Mucosa of rectum (tissue), 2 donors: ENCODE data around the gene EIF3B.
"Not testable (repeated sequence)": the region's sequence is repeated elsewhere in the genome, so short reads cannot be mapped to it uniquely, and the experiment has no call there.

ENCODE experiments used
- H3K27ac ChIP-seq, 2 donors: one replicate each; pipeline ENCODE4 v1.7.0; 2013; ENCODE audit warnings: inconsistent platforms in 2 of 2, low read depth in 2 of 2, low read length in 2 of 2
- H3K27me3 ChIP-seq, 2 donors: one replicate each; pipeline ENCODE4 v1.7.0; 2013; ENCODE audit warnings: low read length in 2 of 2; ENCODE audit not compliant: control insufficient read depth in 2 of 2, insufficient read depth in 2 of 2
- H3K36me3 ChIP-seq, 2 donors: one replicate each; pipeline ENCODE4 v1.7.0; 2013; ENCODE audit warnings: low read length in 2 of 2; ENCODE audit not compliant: control insufficient read depth in 2 of 2, insufficient read depth in 2 of 2
- H3K4me1 ChIP-seq, 2 donors: one replicate each; pipeline ENCODE4 v1.7.0; 2013; ENCODE audit warnings: low read length in 2 of 2, mild to moderate bottlenecking in 1 of 2; ENCODE audit not compliant: control insufficient read depth in 2 of 2, insufficient read depth in 2 of 2
- H3K4me3 ChIP-seq, 2 donors: one replicate each; pipeline ENCODE4 v1.7.0; 2013; ENCODE audit warnings: low read length in 2 of 2
- H3K9ac ChIP-seq, 2 donors: one replicate each; pipeline ENCODE4 v1.7.0; 2013; ENCODE audit warnings: low read length in 2 of 2, low read depth in 1 of 2, mild to moderate bottlenecking in 1 of 2
- H3K9me3 ChIP-seq, 2 donors: one replicate each; pipeline ENCODE4 v1.7.0; 2013; ENCODE audit warnings: low read length in 2 of 2; ENCODE audit not compliant: control insufficient read depth in 2 of 2
- donor health status: healthy.
- donor health status: Normal muscosa, but diverticular disease.

EIF3B gene

GRCh38 chr7:2315787-2316186 lies 38.8 kb upstream of the EIF3B start:
- Histone ChIP-seq H3K27ac (no peak overlapping the region), H3K4me1 (peaks cover 7% of the 10 kb centered on the region in 2 donors), H3K36me3 (no peaks in the 10 kb centered on the region), H3K4me3 (no peak overlapping the region), H3K9me3 (no peaks in the 10 kb centered on the region), H3K9ac (no peak overlapping the region), H3K27me3 (no peaks in the 10 kb centered on the region)

- Histone ChIP-seq H3K27me3 (no peaks in the 10 kb centered on the region), H3K4me1 (peaks cover 7% of the 10 kb centered on the region in 2 donors), H3K9me3 (no peaks in the 10 kb centered on the region), H3K27ac (no peak overlapping the region), H3K36me3 (no peaks in the 10 kb centered on the region), H3K9ac (no peak overlapping the region), H3K4me3 (no peak overlapping the region)
Observed at GRCh38 chr7:2316578-2316977, 38.0 kb upstream of the EIF3B start.

- Histone ChIP-seq H3K4me3 (no peak overlapping the region), H3K4me1 (peaks cover 7% of the 10 kb centered on the region in 2 donors), H3K27me3 (no peaks in the 10 kb centered on the region), H3K9me3 (no peaks in the 10 kb centered on the region), H3K36me3 (no peaks in the 10 kb centered on the region), H3K9ac (no peak overlapping the region), H3K27ac (no peak overlapping the region)
Observed at GRCh38 chr7:2317556-2318293, 36.9 kb upstream of the EIF3B start.

- H3K9me3 ChIP-seq, result no peaks in the 10 kb centered on the region
Observed at GRCh38 chr7:2321020-2321419, 33.6 kb upstream of the EIF3B start.

GRCh38 chr7:2325162-2325561 lies 29.5 kb upstream of the EIF3B start:
- Histone ChIP-seq H3K36me3 (no peaks in the 10 kb centered on the region), H3K9ac (no peak overlapping the region), H3K4me1 (no peaks in the 10 kb centered on the region), H3K4me3 (no peak overlapping the region), H3K9me3 (no peaks in the 10 kb centered on the region), H3K27ac (no peak overlapping the region), H3K27me3 (no peaks in the 10 kb centered on the region)

More at GRCh38 chr7:2321020-2321419, 33.6 kb upstream of the EIF3B start:
- Histone ChIP-seq H3K27ac (no peak overlapping the region), H3K9ac (no peak overlapping the region), H3K36me3 (no peaks in the 10 kb centered on the region), H3K27me3 (no peaks in the 10 kb centered on the region), H3K4me3 (no peak overlapping the region), H3K4me1 (no peaks in the 10 kb centered on the region)

DNA sequence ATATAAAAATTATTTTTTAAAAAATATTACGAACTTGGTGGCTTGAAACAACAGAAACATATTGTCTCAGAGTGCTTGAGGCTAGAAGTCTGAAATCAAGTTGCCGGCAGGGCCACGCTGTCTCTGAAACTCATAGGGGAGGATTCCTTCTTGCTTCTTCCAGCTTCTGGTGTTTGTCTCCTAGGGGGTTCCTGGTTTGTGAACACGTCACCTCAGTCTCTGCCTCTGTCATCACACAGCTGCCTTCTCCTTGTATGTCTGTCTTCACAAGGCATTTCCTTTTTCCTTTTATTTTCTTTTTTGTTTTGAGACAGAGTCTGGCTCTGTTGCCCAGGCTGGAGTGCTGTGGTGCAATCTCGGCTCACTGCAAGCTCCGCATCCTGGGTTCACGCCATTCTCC lies 27.7 kb upstream of the EIF3B start:
- Histone ChIP-seq H3K4me3 (no peak overlapping the region), H3K27ac (no peak overlapping the region), H3K9me3 (no peaks in the 10 kb centered on the region), H3K4me1 (no peaks in the 10 kb centered on the region), H3K27me3 (no peaks in the 10 kb centered on the region), H3K9ac (no peak overlapping the region), H3K36me3 (no peaks in the 10 kb centered on the region)

GRCh38 chr7:2330493-2330892 lies 24.1 kb upstream of the EIF3B start:
- Histone ChIP-seq H3K36me3 (no peaks in the 10 kb centered on the region), H3K27me3 (no peaks in the 10 kb centered on the region), H3K9me3 (no peaks in the 10 kb centered on the region), H3K9ac (no peak overlapping the region), H3K4me3 (no peak overlapping the region), H3K27ac (no peak overlapping the region), H3K4me1 (no peaks in the 10 kb centered on the region)

- H3K4me1 ChIP-seq, result no peaks in the 10 kb centered on the region
- H3K9me3 ChIP-seq, result no peaks in the 10 kb centered on the region
- no peaks in the 10 kb centered on the region for H3K36me3 ChIP-seq
- H3K27ac ChIP-seq, result no peak overlapping the region
- H3K27me3 ChIP-seq, result no peaks in the 10 kb centered on the region
- no peak overlapping the region for H3K9ac ChIP-seq
- H3K4me3 ChIP-seq, result no peak overlapping the region
Observed at GRCh38 chr7:2331707-2332106, 22.9 kb upstream of the EIF3B start.

GRCh38 chr7:2332606-2333231 lies 21.9 kb upstream of the EIF3B start:
- H3K4me3 ChIP-seq, H3K9me3 ChIP-seq, H3K9ac ChIP-seq, H3K27me3 ChIP-seq, H3K36me3 ChIP-seq, H3K27ac ChIP-seq, H3K4me1 ChIP-seq: not testable (repeated sequence)

DNA sequence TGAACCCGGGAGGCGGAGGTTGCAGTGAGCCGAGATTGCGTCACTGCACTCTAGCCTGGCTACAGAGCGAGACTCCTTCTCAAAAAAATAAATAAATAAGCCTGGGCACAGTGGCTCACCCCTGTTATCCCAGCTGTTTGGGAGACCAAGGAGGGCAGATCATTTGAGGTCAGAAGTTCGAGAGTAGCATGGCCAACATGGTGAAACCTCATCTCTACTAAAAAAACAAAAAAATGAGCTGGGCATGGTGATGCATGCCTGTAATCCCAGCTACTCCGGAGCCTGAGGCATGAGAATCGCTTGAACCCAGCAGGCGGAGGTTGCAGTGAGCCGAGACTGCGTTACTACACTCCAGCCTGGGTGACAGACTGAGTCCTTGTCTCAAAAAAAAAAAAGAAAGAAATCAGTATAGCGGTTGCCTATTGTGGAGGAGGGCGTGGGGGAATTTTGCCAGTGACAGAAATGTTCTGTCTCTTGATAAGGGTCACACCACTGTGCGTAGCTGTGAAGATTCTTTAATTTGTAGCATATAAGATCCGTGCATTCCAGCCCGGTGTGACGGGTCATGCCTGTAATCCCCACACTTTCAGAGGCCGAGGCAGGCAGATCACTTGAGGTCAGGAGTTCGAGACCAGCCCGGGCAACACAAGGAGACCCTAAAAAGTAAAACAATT lies 17.9 kb upstream of the EIF3B start:
- H3K9ac ChIP-seq, result no peak overlapping the region
- H3K4me3 ChIP-seq, result no peak overlapping the region
- H3K4me1 ChIP-seq, result no peaks in the 10 kb centered on the region
- H3K36me3 ChIP-seq, result no peaks in the 10 kb centered on the region
- no peaks in the 10 kb centered on the region for H3K27me3 ChIP-seq
- no peaks in the 10 kb centered on the region for H3K9me3 ChIP-seq
- H3K27ac ChIP-seq, result no peak overlapping the region
